Spleen (tissue), 11 donors: ENCODE measurements around the gene DMD. TPM values are rescaled to one million over a fixed set of nuclear protein-coding genes. Genes with fewer than 3 reads are reported as not detected.

Source experiments
- DNase-seq: peaks from one replicate; pipeline ENCODE4 v3.0.0-alpha.2; 2020
- H3K27ac ChIP-seq, 8 donors: fragments of 200-600 bp; sonication (generic) in 7 of 8; 1 replicate in 4 of 8; 2 replicates in 4 of 8; pipeline versions ENCODE4 v1.5.0 to v1.8.0; 2016 to 2021; ENCODE audit warnings: inconsistent platforms in 4 of 8, mild to moderate bottlenecking in 4 of 8, moderate library complexity in 1 of 8
- H3K27me3 ChIP-seq, 7 donors: fragments of 200-600 bp; sonication (generic) in 6 of 7; replicated peaks in 1 of 7; 1 replicate in 4 of 7; 2 replicates in 3 of 7; pipeline versions ENCODE4 v1.5.0 to v1.8.0; 2016 to 2021; ENCODE audit warnings: inconsistent platforms in 3 of 7, mild to moderate bottlenecking in 1 of 7
- H3K36me3 ChIP-seq, 6 donors: fragments of 200-600 bp; sonication (generic) in 5 of 6; 1 replicate in 4 of 6; 2 replicates in 2 of 6; pipeline versions ENCODE4 v1.5.0 to v1.8.0; 2016 to 2021; ENCODE audit warnings: inconsistent platforms in 2 of 6
- H3K4me1 ChIP-seq, 6 donors: fragments of 200-600 bp; sonication (generic) in 5 of 6; 1 replicate in 3 of 6; 2 replicates in 3 of 6; pipeline versions ENCODE4 v1.5.0 to v1.8.0; 2016 to 2021; ENCODE audit warnings: inconsistent platforms in 3 of 6
- H3K4me3 ChIP-seq, 8 donors: fragments of 200-600 bp; sonication (generic) in 7 of 8; 1 replicate in 4 of 8; 2 replicates in 4 of 8; pipeline versions ENCODE4 v1.5.0 to v1.8.0; 2016 to 2021; ENCODE audit warnings: inconsistent platforms in 4 of 8, mild to moderate bottlenecking in 4 of 8, moderate library complexity in 2 of 8
- H3K9me3 ChIP-seq, 8 donors: fragments of 200-600 bp; sonication (generic) in 7 of 8; 1 replicate in 4 of 8; 2 replicates in 4 of 8; pipeline versions ENCODE4 v1.5.0 to v1.8.0; 2016 to 2021; ENCODE audit warnings: inconsistent platforms in 4 of 8
- POLR2A ChIP-seq, 3 donors: fragments of 450-650 bp; IDR thresholded peaks; one replicate each; pipeline ENCODE4 v1.5.1; 2017; ENCODE audit warnings: antibody characterized with exemption in 3 of 3, mild to moderate bottlenecking in 1 of 3
- POLR2AphosphoS5 ChIP-seq, 3 donors: sonication (generic); formaldehyde crosslinking; IDR thresholded peaks; one replicate each; pipeline ENCODE4 v1.5.1; 2017; ENCODE audit warnings: antibody characterized with exemption in 3 of 3
- WGBS, 5 donors: extraction: QIAGEN DNeasy Blood & Tissue Kit in 3 of 5; methylation state at CpG; one replicate each; pipeline versions ENCODE4 v1.1.5 to v1.1.7; 2013 to 2018; 5-methylcytosine and 5-hydroxymethylcytosine counted together
- intact Hi-C: fragments of 100-400 bp; cut with DNase I; formaldehyde crosslinking; loops from one replicate; pipeline ENCODE4 v1.15.0; 2023; ENCODE audit warnings: low total_unique reads
- polyA plus RNA-seq, 3 donors: library from polyadenylated mRNA; stranded (reverse); fragments of 200-250 nt; gene quantifications; one replicate each; pipeline ENCODE4 v1.2.1, GENCODE V29; 2013
- total RNA-seq, 7 donors: library from RNA; depleted of rRNA in 3 of 7; stranded (reverse); fragments of >200 nt in 3 of 7; fragmentation: NEBNext Ultra II Directional in 4 of 7; extraction: Animal tissue kit (Norgen Biotek cat#: 25700) in 4 of 7; gene quantifications; one replicate each; pipeline versions ENCODE4 v1.1.0 to v1.2.1, GENCODE V29; 2016 to 2021
- TF ChIP-seq, protein P1 (sequence below), 11 experiments: fragments of 200-600 bp in 7 of 11; fragments of 450-650 bp in 4 of 11; sonication (generic) in 4 of 11; IDR thresholded peaks in 8 of 11; conservative IDR thresholded peaks in 3 of 11; 1 replicate in 7 of 11; 2 replicates in 4 of 11; pipeline versions ENCODE4 v1.4.0 to v1.8.0; 2016 to 2021; ENCODE audit warnings: antibody characterized with exemption in 11 of 11, inconsistent platforms in 4 of 11, mild to moderate bottlenecking in 1 of 11
- donor health status: healthy with polysubstance abuse.
- donor health status: DM: no; HTN: no; CAD: no; lungs with moderate emphysema.
- donor health status: DM: no; HTN: no; CAD: no.
- donor health status: Bipolar disorder and iron deficiency.
- donor health status: healthy.
- donor health status: DM: no; HTN: no; CAD: no.
- donor health status: DM: yes; HTN: yes; CAD: no.

DMD gene
- total and polyA plus RNA-seq, 10 donors = 1.3 to 11.3 (median 4.4) TPM

DNA sequence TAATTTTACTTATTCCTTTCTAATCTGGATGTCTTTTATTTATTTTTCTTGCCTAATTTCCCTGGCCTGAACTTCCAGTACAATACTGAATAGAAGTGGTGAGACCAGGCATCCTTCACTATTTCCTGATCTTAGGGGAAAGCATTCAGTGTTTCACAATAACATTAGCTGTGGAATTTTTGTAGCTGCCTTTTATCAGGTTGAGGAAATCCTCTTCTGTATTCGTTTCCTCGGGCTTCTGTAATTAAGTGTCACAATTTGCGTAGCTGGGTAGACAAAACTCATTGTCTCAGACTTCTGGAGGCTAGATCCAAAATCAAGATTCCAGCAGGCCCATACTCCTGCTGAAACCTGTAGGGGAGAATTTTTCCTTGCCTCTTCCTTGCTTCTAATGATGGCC lies 1541.1 kb downstream of the DMD start:
- intact Hi-C loops = no loop called here
- H3K27me3 ChIP-seq = no peaks in the 10 kb centered on the region

DNA sequence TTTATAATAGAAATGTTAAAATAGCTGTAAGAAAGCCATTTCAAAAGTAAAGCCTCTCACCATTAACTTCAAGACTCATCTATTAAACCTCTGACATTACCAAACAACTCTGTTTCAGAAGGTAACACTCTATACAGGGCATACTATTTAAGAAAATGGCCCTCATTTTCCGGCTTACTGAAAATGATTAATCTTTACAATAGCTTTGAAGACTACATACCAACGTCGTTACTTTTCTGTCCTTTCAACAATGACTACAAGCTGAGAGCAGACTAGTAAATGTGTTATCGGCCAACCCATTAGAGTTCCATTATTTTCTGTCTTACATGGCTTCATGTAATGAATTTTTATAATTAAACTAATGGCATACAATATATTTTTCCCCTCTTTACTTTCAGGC lies 1545.9 kb downstream of the DMD start:
- H3K4me1 ChIP-seq = no peaks in the 10 kb centered on the region
- no peaks in the 10 kb centered on the region for H3K27me3 ChIP-seq
- intact Hi-C loops = no loop called here
- TF ChIP-seq POLR2A (IDR thresholded peaks at IDR 0.05) (no peak), POLR2AphosphoS5 (IDR thresholded peaks at IDR 0.05) (no peak)
- TF ChIP-seq, protein P1, sequence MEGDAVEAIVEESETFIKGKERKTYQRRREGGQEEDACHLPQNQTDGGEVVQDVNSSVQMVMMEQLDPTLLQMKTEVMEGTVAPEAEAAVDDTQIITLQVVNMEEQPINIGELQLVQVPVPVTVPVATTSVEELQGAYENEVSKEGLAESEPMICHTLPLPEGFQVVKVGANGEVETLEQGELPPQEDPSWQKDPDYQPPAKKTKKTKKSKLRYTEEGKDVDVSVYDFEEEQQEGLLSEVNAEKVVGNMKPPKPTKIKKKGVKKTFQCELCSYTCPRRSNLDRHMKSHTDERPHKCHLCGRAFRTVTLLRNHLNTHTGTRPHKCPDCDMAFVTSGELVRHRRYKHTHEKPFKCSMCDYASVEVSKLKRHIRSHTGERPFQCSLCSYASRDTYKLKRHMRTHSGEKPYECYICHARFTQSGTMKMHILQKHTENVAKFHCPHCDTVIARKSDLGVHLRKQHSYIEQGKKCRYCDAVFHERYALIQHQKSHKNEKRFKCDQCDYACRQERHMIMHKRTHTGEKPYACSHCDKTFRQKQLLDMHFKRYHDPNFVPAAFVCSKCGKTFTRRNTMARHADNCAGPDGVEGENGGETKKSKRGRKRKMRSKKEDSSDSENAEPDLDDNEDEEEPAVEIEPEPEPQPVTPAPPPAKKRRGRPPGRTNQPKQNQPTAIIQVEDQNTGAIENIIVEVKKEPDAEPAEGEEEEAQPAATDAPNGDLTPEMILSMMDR (IDR thresholded peaks at IDR 0.05 in 8 of 11, conservative IDR thresholded peaks at IDR 0.05 in 3 of 11) = no peak
- H3K4me3 ChIP-seq = no peak overlapping the region
- H3K9me3 ChIP-seq = no peaks in the 10 kb centered on the region
- H3K36me3 ChIP-seq = no peaks in the 10 kb centered on the region
- no peak for DNase-seq
- no peak overlapping the region for H3K27ac ChIP-seq
- 74 to 90% (median 76%) methylated on average over 4 of the region's 4 CpGs for WGBS, 5 donors

More for the DNA sequence above, 1541.1 kb downstream of the DMD start:
- Histone ChIP-seq H3K9me3 (no peaks in the 10 kb centered on the region), H3K27ac (no peak overlapping the region), H3K4me1 (no peaks in the 10 kb centered on the region), H3K4me3 (no peak overlapping the region), H3K36me3 (no peaks in the 10 kb centered on the region)
- 59 to 82% (median 64%) methylated on average over 3 of the region's 3 CpGs for WGBS, 5 donors
- no peak for DNase-seq
- TF ChIP-seq, protein P1 (IDR thresholded peaks at IDR 0.05 in 8 of 11, conservative IDR thresholded peaks at IDR 0.05 in 3 of 11) = no peak
- TF ChIP-seq POLR2AphosphoS5 (IDR thresholded peaks at IDR 0.05) (no peak), POLR2A (IDR thresholded peaks at IDR 0.05) (no peak)

DNA sequence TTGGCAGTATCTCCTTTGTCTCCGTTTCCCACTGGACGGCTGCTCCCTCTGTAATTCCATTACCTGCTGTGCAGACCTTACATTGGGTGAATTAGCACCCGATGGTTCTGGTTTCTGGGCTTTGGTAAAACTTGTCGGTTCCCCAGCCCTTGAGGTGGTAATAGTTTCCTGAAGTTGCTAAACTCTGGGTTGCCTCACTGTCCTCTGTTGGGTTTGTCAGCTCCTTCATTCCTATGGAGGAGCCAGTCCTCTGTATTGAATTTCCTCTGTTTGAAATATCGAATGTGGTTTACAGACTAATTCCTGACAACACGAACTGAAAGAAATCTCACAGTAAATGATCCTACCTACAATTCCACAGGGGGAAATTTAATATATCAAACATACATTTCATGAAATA lies 1548.2 kb downstream of the DMD start:
- no peak for TF ChIP-seq POLR2AphosphoS5 (IDR thresholded peaks at IDR 0.05)
- Histone ChIP-seq H3K27ac (no peak overlapping the region), H3K9me3 (no peaks in the 10 kb centered on the region), H3K36me3 (no peaks in the 10 kb centered on the region), H3K27me3 (no peaks in the 10 kb centered on the region), H3K4me1 (no peaks in the 10 kb centered on the region), H3K4me3 (no peak overlapping the region)
- 71 to 86% (median 76%) methylated on average over 6 of the region's 6 CpGs for WGBS, 5 donors
- no peak for DNase-seq
- intact Hi-C loops = no loop called here

DNA sequence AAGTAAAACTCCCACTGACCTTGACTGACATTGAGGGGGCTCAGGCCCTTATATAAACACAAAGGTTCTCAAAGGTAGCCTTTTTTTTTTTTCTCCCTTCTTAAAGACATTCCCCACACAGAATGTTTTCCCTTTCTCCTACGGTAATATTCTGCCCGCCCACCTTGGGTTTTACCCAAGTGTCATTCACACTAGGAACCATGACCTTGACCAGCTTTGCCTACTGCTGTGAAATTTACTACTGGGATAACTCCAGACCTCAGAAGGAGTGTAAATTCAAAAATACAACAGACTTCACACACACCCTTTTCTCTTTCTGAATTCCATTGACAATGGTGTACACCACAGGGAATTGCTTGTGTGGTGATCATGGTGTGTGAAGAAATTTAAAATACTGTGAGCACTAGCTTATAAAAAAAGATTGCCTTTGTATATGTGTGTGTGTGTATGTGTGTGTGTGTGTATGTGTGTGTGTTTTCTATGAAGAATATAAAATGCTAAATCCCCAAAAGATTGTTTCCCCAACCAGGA lies 1550.0 kb downstream of the DMD start:
- no peaks in the 10 kb centered on the region for H3K4me1 ChIP-seq
- DNase-seq = no peak
- intact Hi-C loops = no loop called here
- H3K27me3 ChIP-seq = no peaks in the 10 kb centered on the region
- TF ChIP-seq POLR2A (IDR thresholded peaks at IDR 0.05) (no peak), POLR2AphosphoS5 (IDR thresholded peaks at IDR 0.05) (no peak)
- TF ChIP-seq, protein P1 (IDR thresholded peaks at IDR 0.05 in 8 of 11, conservative IDR thresholded peaks at IDR 0.05 in 3 of 11) = no peak
- no peak overlapping the region for H3K4me3 ChIP-seq
- H3K9me3 ChIP-seq = no peaks in the 10 kb centered on the region
- no peak overlapping the region for H3K27ac ChIP-seq
- H3K36me3 ChIP-seq = no peaks in the 10 kb centered on the region
- WGBS, 5 donors = 66 to 85% (median 74%) methylated on average over 2 of the region's 2 CpGs

DNA sequence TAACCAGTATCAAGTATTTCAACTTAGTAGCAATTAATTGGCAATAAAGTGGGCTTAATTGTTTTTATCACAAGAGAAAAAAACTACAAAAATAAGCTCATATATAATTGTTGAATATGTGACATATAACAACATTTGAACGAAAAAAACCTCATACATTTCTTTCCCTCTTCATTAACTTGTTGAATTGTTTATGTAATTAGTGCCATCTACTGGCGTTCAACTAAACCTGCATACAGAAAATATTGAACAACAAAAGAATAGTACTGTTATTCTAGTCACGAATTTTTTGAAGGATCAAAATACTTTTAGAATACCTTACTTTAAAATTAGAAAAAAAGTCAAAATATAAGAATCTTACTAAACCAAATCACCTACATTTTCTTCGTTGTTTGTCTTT lies 1553.0 kb downstream of the DMD start:
- no peak for DNase-seq
- WGBS, 5 donors = 2 to 7% (median 3%) methylated on average over 4 of the region's 4 CpGs
- Histone ChIP-seq H3K4me3 (no peak overlapping the region), H3K9me3 (no peaks in the 10 kb centered on the region), H3K27ac (no peak overlapping the region), H3K27me3 (no peaks in the 10 kb centered on the region), H3K4me1 (no peaks in the 10 kb centered on the region), H3K36me3 (no peaks in the 10 kb centered on the region)
- TF ChIP-seq, protein P1 (IDR thresholded peaks at IDR 0.05 in 8 of 11, conservative IDR thresholded peaks at IDR 0.05 in 3 of 11) = peak in 8 of 11 experiments; percentile 15 to 38 (median 31)
- no peak for TF ChIP-seq POLR2AphosphoS5 (IDR thresholded peaks at IDR 0.05)
- intact Hi-C loops = no loop called here
